HG03025 (cell line): ENCODE measurements around the gene JPT1.
"Not testable (repeated sequence)": the region's sequence is repeated elsewhere in the genome, so short reads cannot be mapped to it uniquely, and the experiment has no call there.

Source experiments
- ATAC-seq: cut with Tn5 transposase; IDR thresholded peaks from one replicate; pipeline ENCODE4 v1.9.1; 2021; ENCODE audit warnings: mild to moderate bottlenecking, moderate library complexity; ENCODE audit not compliant: unreplicated experiment, low FRiP score

Gene JPT1

DNA sequence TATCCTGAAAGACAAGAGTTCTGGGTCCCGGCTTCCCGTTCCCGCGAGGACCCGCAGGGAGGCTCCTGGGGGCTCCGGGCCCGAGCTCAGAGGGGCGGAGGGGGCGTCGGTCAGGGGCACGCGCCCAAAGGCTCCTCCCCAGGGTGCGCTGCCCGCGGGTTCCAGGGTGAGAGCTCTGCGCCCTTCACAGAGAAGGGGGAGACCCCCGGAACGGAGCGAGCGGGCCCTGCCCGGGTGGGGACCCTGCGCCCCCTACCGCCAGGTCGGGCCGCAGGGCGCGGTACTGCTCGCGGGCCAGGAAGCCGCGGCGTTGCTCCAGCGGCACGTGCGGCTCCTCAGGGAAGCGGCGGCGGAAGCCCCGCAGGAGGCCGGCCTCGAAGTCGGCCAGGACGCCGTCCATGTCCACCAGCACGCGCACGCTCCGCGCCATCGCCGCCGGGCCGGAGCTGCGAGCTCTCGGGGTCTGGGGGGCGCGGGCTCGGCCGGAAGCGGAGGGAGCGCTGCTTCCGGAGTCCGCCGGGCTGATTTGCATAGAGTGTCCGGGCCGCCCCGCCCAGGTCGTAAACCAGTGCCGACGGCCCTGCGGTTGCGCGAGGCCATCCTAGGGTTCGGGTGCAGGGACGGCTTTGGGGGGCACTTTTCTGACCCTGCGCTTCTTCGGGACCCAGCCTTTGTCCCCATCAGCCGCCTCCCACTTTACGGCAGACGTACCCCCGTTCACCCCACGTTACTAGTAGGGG lies 22.9 kb downstream of the JPT1 start, which contains the start of gene NT5C:
Gene NT5C, minus strand, starts transcription at position 465 of the 740 bp plus-strand sequence. Its CDS starts 35 bp downstream, at position 430.
- ATAC-seq = peak; percentile 64

- ATAC-seq = peak; percentile 11
These were observed 23.6 kb downstream of the JPT1 start for GRCh38 chr17:75130632-75131277.

DNA sequence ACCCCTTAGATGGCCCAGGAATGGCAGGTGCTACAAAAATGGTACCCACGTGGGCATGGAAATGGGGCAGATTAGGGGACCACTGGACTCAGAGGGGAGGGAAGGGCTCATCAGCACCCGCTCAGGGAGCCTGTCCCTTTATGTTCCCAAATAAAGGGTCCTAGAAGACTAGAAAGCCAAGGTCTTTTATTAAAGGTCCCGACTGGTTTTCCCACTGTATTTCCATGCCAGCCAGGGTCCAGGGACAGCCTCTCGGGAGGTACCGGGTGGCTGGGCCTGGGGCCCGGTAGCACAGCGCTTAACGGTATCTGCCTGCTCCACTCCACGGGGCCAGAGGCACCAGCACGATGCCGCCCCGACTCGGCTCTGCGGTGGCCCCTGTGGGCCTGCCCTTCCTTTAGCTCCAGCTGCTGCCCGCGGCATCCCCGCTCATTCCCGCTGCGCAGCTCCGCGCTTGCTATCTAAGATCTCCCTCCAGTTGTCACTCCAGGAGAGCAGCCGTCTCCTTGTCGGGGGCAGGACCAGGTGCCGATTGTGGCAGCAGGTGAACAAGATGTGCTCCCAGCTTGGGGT lies 24.2 kb downstream of the JPT1 start:
- ATAC-seq = no peak

DNA sequence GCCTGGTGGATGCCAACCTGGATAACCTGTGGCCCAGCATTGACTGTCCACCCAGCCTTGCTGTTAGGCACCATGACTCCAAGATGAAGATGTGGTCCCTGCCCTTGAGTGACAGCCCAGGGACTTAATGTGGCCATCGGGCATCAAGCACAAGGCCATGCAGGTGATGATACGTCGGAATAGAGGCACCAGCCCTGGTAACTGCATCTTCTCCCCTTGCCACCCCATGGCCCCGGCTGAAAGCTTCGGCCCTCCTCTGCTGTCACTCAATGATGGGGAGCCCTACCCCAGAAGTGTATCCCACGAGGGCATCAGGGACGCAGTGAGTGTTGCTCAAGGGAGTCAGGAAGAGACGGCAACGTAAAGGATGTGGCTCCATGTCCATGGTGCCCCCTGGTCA lies 24.7 kb downstream of the JPT1 start:
- no peak for ATAC-seq

DNA sequence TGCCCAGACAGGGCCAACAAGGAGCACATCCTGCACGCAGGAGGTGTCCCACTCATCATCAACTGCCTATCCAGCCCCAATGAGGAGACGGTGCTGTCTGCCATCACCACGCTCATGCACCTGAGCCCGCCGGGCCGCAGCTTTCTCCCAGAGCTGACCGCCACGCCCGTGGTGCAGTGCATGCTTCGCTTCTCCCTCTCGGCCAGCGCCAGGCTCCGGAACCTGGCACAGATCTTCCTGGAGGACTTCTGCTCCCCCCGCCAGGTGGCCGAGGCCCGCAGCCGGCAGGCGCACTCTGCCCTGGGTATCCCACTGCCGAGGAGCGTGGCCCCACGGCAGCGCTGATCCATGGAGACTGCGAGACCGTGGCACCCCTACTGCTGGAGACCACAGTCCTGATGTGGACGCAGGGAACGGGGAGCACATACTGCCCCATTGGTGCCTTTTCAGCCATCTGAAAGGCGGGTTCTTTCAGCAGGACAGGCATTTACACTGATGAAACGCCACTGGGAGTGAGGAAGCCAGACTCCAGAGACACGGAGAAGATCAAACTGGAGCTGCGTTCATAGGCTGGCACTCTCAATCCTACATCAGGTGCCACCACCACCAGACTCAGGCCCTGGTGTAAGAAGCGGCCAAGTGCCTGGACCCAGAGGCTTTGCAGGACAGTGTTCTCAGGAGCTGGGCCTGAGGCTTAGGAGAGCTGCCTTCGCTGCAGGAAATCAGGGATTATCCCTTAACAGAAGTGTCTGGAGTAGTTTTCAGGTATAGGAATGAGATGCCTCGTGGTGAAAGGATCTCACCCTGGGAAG lies 25.4 kb downstream of the JPT1 start:
- ATAC-seq = no peak

DNA sequence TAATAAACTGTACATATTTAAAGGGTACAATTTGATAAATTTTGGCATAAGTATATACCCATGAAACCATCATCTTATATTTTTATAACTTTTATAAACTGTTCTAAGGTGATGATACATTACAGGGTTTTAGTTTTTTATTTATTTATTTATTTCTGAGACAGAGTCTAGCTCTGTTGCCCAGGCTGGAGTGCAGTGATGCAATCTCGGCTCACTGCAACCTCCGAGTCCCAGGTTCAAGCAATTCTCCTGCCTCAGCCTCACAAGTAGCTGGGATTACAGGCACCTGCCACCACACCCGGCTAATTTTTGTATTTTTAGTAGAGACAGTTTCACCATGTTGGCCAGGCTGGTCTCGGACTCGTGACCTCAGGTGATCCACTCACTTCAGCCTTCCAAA lies 26.4 kb downstream of the JPT1 start:
- not testable (repeated sequence) for ATAC-seq

- no peak for ATAC-seq
These were observed 27.4 kb downstream of the JPT1 start for GRCh38 chr17:75126954-75127353.

- ATAC-seq = no peak
These were observed 28.3 kb downstream of the JPT1 start for GRCh38 chr17:75125984-75126383.

DNA sequence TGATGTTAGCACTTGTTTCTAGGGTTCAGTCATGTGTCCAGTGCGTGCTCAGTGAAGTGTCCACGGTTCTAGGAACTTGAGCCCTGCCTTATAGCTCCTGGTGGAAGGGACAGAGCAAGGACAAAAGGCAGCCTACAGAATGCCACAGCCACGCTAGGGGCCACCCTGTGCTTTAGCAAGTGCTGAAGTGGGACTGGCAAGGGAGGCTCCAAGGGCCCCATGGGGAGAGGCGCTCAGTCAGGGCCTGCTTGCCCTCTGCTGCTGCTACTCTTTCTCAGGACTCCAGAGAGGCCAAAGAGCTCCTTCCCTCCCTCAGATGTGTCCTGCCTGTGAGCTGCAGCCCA lies 29.5 kb downstream of the JPT1 start:
- ATAC-seq = no peak

DNA sequence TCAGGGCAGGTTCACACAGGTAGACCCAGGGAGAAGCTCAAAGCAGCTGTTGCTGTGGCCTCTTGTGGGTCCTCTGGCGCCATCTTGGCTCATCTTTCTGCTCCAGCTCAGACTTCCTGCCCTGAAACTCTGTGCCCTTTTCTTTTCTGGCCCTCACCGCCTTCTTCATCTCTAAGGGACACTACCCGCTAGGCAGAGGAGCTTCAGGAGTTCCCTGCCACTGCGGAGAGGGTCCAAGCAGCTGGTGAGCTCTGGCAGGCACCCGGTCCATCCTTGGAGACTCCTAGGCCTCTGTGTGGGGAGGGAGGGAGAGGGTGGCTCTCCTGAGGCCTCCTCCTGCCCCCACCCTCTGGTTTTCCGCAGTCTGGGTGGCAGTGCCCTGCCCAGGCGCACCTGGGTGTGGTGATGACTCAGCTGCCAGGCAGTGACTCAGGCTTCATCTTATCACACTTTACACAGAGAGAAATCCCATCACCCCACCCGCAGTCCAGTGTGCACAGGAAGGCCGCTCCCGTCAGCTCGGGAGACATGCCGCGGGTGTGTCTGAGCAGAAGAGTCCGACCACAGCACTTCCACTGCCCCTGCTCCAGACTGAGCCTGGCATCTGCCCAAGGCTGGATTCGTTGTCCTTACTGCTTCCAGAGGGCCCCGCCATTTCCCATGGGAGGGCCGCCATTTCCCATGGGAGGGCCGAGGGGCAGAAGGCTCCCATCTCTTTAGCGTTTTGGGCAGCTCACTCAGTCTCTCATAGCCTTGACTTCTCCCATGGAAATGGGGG lies 30.1 kb downstream of the JPT1 start:
- ATAC-seq = no peak

GRCh38 chr17:75118307-75118706 lies 36.0 kb downstream of the JPT1 start:
- ATAC-seq = no peak

GRCh38 chr17:75116737-75117136 lies 37.6 kb downstream of the JPT1 start:
- no peak for ATAC-seq

DNA sequence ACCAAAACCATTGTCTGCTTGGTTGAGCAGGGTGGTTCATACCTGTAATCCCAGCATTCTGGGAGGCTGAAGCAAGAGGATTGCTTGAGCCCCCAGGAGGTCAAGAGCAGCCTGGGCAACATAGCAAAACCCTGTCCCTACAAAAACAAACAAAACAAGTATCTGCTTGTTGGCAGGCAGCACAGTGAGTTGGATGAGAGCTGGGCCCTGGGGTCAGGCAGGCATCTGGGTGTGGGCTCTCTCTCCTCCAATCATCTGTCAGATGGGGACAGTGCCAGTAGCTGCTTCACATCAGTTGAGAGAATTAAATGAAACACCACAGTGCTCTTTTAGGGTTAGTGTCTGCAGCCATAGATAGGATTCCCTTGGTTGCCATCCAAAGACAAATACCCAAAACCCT lies 38.8 kb downstream of the JPT1 start:
- no peak for ATAC-seq

DNA sequence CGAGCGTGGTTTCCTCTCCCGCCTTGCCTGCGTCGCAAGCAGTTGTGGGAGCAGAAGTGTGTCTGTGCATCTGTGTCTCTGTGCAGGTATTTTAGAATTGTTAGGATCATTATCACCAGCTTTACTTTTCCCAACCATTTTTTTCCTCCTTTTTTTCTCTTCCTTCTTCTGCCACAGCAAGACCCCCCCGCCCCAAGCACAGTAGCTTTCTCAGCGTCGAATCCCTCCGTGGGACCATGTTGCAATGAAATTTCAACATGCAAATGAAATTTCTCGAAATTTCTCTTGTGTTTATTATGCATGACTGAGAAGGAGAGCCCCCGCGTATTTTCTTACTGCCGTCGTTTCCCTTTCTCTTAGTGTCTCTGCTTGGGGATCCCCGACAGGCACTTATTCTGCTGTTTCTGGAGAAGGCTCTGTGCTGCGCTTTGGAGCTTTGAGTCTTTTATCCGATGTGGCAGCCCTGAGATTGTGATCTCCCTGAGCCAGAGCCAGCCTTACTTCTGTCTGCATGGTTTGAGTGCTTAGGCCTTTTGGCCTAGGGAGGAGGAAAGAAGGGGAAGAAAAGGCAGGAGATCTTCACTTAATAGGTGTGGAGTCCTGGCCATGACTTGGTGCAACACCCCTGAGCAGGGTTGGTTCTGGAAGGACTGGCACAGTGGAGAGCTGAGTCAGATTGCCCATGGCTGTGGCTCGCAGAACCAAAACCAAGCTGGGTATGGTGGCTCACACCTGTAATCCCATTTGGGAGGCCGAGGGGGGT lies 39.6 kb downstream of the JPT1 start:
- no peak for ATAC-seq

- ATAC-seq = no peak
These were observed 40.3 kb downstream of the JPT1 start for GRCh38 chr17:75113798-75114551.

DNA sequence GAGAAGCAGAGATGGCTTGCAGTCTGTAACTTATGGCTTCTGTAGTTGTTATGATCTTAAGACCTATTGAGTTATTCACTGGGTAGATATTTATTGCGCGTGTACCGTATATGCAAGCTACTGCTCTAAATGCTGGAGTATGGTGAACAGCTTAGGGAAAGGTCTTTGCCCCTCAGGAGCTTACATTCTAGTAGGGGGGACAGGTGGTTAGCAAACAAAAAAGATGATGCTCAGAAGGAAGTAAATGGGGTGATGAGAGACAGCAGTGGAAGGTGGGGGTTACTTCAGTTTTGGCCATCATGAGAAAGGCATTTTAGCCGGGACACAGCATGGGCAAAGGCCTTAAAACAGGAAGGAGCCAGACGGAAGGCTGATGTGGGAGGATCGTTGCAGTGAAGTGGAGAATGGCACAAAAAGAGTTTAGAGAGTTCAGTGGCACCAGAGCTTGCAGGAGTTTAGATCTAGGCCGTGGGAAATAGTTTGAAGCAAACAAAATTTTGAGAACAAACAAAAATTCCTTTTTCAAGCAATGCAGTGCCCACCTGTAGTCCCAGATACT lies 42.5 kb downstream of the JPT1 start:
- ATAC-seq = no peak

GRCh38 chr17:75110234-75110937 lies 43.9 kb downstream of the JPT1 start:
- ATAC-seq = peak; percentile 8
